Stimulated activated naive CD4-positive, alpha-beta T cell (primary cell): ENCODE measurements around the gene MFSD12.
"Not testable (repeated sequence)": the region's sequence is repeated elsewhere in the genome, so short reads cannot be mapped to it uniquely, and the experiment has no call there.

Experiments used
- DNase-seq, 6 experiments: peaks; one replicate each; lab custom pipeline; 2025; lab: John Stamatoyannopoulos, UW

MFSD12 gene

DNA sequence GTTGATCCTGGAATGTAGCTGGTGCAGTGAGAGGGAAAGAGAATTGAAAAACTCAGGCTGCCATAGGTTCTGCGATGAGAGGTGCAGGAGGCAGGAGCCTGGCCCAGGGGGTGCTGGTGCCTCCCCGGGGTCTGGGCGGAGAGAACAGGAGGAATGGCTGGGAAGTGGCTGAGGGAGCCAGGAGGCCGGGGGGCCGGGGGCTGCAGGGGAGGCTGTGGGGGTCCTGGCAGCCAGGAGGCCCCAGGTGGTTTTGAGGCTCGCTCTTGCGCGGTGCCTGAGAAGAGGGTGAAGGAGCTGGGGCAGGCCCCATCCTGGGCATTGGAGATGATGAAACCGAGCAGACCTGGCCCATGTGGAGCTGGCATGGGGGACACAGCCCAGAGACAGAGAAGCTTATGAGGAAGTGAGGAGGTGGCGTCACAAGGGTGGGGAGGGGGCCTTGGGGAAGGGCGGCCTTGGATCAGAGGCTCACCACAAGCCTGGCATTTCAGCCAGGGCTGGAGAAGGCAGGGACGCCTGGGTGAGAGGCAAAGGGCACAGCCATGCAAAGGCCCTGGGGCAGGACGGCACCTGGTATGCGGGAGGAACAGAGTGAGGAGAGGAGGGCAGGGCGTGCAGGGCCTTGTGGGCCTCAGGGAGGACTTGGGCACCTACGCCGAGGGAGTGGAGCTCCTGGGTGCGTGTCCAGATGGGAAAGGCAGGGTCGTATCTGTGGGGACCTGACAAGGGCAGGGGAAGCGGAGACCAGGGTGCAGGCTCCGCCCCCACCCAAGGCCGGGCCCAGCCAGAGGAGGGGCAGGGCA is 19.7 kb downstream of the MFSD12 start:
- DNase-seq: no peak

DNA sequence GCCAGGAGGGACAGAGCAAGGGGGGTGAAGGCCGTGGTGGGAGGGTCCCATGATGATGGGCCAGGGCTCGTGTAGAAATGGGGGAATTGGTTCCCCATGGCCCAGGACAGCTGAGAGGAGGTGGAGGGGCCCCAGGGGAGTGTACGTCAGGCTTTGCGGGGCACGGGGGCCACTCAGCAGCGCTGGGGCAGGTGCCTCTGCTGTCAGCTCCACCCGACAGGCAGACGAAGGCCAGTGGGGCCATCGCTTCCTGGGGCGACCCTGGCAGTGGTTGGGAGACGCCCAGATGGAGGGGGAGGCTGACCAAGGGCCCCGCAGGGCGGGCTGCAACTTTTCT is 20.3 kb downstream of the MFSD12 start:
- no peak for DNase-seq

DNA sequence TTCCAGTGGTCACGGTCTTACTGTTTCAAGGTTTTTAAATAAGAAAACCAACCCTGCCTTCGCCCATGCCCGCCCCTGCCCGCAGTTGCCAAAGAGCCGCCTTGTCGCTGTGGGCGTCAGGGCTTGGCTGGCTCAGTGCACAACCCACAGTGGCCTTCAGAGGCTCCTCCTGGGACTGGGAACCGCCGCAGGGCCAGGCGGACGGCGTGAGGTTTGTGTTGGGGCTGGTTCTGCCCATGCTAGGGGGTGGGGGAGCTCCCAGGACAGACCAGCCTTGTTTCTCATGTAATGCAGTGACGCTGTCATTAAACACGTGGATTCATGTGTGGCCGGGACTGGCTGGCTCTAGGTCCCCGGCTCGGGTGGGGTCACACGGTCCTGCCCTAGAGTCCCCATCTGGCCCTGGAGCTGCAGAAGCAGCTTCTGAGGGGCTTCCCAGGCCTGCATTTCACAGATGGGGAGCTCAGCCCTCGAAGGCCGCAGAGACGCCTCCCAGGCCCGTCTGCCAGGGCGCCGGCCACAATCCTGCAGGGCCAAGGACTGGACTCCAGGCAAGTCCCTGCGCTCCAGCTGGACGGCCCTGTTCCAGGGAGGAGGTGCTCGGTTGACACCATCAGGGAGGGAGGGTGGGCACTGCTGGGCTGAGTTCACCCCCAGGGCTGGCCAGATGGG is 20.8 kb downstream of the MFSD12 start:
- DNase-seq: no peak

DNA sequence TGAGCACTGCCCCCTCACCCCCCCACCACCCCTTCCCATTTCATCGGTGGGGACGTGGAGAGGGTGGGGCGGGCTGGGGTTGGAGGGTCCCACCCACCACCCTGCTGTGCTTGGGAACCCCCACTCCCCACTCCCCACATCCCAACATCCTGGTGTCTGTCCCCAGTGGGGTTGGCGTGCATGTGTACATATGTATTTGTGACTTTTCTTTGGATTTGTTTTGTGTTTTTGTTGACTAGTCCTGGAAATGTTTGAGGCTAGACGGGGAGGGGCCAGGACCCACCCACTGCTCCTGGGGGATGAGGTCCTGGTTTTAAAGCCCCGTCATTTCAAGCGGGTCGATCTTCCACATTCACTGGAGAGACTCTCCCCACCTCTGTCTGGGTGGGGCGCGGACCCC is 21.4 kb downstream of the MFSD12 start:
- no peak for DNase-seq

DNA sequence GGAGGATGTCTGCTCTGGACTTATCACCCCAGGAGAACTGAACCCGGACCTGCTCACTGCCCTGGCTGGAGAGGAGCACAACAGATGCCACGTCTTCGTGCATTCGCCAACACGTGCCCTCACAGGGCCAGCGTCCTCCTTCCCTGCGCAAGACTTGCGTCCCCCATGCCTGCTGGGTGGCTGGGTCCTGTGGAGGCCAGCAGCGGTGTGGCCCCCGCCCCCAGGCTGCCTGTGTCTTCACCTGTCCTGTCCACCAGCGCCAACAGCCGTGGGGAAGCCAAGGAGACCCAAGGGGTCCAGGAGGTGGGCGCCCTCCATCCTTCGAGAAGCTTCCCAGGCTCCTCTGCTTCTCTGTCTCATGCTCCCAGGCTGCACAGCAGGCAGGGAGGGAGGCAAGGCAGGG is 21.8 kb downstream of the MFSD12 start:
- DNase-seq: no peak

DNA sequence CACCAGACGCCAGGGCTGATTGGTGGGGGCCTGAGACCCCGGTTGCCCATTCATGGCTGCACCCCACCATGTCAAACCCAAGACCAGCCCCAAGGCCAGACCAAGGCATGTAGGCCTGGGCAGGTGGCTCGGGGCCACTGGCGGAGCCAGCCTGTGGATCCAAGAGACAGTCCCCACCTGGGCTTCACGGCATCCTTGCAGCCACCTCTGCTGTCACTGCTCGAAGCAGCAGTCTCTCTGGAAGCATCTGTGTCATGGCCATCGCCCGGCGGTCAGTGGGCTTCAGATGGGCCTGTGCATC is 22.2 kb downstream of the MFSD12 start:
- no peak for DNase-seq

DNA sequence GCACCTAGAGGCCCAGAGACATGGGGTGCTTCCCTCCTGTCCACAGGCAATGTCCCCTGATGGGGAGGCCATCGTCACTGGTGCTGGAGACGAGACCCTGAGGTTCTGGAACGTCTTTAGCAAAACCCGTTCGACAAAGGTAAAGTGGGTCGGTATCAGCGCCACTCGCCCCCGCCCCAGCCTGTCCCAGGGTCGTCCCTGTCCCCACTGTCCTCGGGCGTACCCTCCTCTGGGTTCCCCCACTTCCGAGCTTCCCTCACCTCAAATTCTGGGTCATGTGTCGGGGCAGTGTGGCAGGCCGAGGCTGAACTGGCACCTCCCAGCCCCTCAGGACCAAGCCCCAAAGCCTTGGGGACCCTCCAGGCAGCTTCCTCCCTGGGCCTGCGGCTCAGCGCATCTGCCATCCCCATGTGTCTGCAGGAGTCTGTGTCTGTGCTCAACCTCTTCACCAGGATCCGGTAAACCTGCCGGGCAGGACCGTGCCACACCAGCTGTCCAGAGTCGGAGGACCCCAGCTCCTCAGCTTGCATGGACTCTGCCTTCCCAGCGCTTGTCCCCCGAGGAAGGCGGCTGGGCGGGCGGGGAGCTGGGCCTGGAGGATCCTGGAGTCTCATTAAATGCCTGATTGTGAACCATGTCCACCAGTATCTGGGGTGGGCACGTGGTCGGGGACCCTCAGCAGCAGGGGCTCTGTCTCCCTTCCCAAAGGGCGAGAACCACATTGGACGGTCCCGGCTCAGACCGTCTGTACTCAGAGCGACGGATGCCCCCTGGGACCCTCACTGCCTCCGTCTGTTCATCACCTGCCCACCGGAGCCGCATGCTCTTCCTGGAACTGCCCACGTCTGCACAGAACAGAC is 22.8 kb downstream of the MFSD12 start:
- DNase-seq: no peak

DNA sequence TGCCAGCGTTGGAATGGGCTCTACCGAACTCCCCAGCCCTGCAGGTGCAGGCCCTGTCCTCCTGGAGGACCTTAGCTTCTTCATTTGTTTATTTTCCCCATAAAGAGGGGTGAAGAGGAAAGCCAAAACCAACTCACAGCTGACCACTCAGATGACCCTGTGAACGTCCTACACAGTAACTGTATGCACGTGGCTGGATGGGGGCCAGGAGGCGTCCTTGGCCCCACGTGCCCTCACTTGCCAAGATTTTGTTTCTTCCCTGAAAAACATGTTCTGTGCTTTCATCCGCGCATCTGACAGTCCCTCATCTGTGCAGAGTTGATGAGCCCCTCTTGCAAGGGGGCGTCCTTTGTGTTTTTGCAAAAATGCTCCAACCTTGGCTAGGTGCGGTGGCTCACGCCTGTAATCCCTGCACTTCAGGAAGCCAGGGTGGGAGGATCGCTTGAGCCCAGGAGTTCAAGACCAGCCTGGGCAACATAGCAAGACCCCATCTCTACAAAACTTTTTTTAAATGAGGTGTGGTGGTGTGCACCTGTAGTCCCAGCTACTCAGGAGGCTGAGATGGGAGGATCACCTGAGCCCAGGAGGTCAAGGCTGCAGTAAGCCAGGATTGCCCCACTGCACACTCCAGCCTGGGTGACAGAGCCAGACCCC is 23.7 kb downstream of the MFSD12 start:
- DNase-seq: no peak

DNA sequence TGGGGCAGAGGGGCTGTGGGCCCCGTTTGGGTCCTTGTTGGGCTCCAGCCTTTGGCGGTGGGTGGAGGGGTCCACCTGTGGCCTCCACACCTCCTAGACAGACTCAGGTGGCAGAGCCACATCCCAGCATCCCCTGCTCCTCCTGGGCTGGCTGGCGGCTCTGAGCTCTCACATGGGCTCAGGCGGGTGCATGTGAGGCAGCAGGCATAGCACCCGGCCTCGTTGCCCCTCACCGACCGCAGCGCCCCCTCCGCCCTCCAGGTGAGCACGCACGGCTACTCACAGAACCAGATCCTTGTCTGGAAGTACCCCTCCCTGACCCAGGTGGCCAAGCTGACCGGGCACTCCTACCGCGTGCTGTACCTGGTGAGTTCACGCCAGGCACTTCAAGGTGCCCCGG is 24.4 kb downstream of the MFSD12 start:
- no peak for DNase-seq

DNA sequence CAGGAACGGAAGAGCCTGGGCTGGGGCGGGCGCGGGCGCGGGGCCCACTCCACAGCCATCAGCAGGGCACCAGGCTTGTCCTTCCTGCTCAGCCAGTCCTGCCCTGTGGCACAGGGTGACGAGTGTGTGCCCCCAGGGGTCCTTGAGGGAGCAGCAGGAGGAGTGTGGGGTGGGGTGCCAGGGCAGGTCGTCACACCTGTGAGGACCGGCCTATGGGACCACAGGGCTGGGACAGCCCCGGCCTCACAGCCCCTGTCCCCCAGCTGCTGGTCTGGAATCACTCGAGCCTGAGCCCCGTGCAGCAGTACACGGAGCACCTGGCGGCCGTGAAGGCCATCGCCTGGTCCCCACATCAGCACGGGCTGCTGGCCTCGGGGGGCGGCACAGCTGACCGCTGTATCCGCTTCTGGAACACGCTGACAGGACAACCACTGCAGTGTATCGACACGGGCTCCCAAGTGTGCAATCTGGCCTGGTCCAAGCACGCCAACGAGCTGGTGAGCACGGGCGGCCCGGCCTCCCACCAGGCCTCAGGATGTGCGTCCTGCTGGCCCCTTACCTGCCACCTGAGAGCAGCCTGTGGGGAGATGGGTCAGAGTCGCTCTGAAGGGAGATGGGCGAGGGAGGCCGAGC is 25.1 kb downstream of the MFSD12 start:
- no peak for DNase-seq

DNA sequence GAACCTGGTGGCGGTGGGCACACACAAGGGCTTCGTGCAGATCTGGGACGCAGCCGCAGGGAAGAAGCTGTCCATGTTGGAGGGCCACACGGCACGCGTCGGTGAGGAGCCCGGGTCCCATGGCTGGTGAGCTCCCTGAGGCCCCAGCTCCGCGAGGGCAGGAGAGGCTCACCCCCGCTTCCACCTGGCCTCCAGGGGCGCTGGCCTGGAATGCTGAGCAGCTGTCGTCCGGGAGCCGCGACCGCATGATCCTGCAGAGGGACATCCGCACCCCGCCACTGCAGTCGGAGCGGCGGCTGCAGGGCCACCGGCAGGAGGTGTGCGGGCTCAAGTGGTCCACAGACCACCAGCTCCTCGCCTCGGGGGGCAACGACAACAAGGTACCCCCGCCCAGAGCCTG is 25.7 kb downstream of the MFSD12 start:
- DNase-seq: no peak

DNA sequence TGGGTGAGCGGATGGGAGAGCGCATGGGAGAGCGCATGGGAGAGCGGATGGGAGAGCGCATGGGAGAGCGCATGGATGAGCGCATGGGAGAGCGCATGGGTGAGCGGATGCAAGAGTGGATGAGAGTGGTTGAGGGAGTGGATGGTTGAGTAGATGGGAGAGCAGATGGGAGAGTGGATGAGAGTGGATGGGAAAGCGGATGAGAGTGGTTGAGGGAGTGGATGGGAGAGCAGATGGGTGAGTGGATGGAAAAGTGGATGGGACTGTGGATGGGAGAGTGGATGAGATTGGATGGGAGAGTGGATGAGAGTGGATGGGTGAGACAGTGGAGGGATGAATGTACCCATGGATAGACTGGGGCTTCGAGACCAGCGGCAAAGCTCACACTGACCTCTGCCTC is 27.0 kb downstream of the MFSD12 start:
- DNase-seq: no peak

DNA sequence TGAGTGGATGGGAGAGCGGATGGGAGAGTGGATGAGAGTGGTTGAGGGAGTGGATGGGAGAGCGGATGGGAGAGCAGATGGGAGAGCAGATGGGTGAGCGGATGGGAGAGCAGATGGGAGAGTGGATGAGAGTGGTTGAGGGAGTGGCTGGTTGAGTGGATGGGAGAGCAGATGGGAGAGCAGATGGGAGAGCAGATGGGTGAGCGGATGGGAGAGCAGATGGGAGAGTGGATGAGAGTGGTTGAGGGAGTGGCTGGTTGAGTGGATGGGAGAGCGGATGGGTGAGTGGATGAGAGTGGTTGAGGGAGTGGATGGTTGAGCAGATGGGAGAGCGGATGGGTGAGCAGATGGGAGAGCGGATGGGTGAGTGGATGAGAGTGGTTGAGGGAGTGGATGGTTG is 28.1 kb downstream of the MFSD12 start:
- not testable (repeated sequence) for DNase-seq

DNA sequence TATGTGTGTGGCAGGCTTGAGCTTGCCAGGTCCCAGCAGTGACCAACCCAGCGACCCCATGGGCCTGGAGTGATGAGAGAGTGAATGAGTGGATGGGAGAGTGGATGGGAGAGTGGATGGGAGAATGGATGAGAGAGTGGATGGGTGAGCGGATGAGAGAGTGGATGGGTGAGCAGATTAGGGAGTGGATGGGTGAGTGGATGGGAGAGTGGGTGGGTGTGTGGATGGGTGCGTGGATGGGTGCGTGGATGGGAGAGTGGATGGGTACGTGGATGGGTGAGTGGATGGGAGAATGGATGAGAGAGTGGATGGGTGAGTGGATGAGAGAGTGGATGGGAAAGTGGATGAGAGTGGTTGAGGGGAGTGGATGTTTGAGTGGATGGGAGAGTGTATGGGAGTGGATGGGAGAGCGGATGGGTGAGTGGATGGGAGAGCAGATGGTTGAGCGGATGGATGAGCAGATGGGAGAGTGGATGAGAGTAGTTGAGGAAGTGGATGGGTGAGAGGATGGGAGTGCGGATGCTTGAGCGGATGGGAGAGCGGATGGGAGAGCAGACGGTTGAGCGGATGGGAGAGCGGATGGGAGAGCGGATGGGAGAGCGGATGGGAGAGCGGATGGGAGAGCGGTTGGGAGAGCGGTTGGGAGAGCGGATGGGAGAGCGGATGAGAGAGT is 28.7 kb downstream of the MFSD12 start:
- no peak for DNase-seq

DNA sequence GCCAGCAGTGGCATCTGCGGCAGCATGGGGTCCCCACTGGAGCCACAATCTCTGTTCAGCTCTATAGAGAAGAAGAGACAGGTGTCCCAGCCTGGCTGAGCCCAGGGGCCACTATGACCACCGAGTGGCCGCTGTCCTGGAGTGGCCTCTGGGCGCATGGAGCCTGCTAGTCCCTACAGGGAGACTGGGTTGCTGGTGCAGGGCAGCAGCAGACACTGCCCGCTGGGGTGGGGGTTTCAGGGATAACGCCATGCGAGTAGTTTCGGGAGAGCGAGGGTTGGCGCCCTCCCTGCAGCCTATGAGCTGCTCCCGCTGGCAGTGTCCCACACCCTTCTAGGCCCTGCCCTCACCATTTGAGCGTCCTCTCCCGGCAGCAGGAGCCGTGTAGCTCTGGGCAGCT is 29.3 kb downstream of the MFSD12 start:
- no peak for DNase-seq

DNA sequence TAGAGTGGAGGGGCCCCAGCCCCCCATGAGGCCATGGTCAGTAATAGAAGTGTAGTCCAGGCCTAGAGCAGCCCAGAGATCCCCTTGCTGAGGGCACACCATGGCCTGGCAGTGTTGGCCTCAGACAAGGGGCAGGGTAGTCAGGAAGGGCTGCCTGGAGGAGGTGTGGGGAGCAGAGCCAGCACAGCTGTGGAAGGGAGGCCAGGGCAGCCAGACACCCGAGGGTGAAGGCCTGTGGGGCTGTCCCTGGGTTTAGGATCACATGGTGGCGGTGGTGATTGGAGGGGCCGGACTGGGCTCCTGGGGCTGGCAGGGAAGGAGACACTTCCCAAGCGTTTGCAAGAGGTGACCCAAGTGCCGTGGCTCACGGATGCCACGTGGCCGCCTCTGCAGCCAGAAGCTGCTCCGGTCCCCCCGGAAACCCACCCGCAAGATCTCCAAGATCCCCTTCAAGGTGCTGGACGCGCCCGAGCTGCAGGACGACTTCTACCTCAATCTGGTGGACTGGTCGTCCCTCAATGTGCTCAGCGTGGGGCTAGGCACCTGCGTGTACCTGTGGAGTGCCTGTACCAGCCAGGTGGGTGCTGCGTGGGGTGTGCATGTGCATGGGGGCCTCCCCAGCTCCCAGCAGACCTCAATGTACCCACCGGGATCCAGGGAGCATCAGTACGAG is 30.0 kb downstream of the MFSD12 start:
- DNase-seq: no peak

DNA sequence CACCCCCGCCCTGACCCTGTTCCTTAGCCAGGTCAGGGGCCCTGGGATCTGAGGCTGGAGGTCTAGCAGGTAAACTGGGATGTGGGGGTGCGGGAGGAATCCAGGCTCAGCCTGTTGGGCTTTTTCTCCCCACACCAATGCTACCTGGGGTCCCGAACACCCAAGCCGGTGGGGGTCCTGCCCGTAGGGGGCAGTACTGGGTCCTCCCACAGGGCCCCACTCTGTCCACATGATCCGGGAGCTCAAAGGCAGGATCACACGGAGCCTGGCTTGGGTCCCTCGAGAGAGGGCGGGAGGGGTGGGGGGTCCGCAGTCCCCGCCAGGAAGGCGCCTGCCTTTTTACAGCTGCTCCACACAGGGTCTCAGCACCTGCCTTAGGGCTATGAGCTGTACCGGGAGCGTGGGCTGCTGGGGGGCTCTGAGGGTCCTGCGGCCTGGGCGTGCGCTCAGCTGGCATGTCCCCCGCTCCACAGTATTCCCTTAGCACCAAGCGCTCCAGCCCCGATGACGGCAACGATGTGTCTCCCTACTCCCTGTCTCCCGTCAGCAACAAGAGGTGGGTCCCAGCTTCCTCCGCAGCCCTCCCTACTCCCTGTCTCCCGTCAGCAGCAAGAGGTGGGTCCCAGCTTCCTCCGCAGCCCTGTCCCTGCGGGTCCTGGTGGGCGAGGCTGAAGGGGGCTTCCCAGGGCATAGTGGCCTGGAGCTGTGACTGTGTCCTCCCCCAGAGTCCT is 30.7 kb downstream of the MFSD12 start:
- no peak for DNase-seq

DNA sequence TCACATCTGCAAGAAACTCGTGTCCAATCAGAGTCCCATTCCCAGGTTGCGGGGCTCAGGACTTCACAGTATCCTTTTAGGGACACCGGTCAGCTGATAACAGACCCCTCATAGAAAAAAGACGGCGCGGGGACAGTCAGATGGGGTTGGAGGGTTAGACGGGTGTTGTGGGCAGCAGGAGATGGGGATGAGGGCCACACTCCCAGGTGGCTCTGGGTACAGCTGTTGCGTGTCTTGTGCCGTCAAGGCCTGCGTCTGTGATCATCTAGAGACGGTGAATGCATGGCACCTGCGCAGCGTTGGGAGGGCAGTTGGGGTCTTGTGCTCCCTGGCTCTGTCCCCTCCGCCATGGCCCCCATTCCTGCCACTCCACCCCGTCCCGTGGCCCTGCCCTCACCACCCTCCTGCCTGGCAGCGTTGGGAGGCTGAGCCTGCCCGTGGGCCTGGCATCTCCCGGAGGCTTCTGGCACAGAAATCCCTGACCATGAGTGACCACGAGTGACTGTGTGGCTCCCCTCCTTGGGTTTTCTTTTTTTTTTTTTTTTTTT is 32.4 kb downstream of the MFSD12 start:
- no peak for DNase-seq

DNA sequence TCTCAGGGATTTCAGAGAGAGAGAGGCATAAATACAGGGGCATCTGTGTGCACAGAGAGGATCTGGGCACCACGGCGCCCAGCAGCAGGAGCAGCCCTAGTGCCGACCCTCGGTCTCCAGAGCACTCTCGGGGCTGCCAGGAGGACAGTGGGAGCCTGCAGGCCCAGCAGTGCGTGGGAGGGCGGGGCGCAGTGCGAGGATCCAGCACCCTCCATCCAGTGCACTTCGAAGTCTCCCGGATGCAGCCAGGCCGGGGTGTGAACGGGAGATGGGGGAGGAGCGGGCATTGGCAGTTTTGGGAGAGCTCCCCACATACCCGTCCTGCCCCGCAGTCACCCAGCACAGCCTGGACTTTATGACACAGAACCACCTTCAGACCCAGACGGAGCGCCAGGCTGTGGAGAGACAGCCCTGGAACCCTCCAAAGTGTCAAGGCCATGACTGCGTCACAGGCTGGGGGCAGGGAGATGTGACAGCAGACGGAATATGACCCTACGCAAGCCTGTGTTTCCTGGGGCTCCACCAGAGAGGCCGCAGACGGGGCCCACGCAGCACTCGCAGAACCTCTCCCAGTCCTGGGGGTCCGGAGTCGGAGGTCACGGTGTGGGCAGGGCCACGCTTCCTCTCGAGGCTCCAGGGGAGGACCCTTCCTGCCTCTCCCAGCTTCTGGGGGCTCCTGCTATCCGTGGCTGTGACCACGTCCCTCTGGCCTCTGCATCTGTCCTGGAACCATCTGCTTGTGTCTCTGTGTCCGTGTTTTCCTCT is 33.1 kb downstream of the MFSD12 start:
- no peak for DNase-seq
